Measurements from ENCODE around the gene IL18RAP. TPM values are rescaled to one million over a fixed set of nuclear protein-coding genes. Genes with fewer than 3 reads are reported as not detected.

IL18RAP gene
- total RNA-seq, 1 experiment from 2014 or later, result not detected

GRCh38 chr2:102460467-102460866, 37.5 kb downstream of the IL18RAP start:
- CTCF ChIA-PET, result interaction anchor here (0.6 to 3.0 kb wide), 10 partner anchors 12 to 579 kb away, joined by 3 to 26 read pairs (median 4); partner anchors contain the start of gene SLC9A4
- POLR2A ChIA-PET, result interaction anchor here (0.7 to 0.8 kb wide), 2 partner anchors 20 to 32 kb away, joined by 3 to 4 read pairs; no protein-coding TSS in a partner anchor
- no peaks in the 10 kb centered on the region for H3K4me1 Mint-ChIP-seq (ENCODE audit: insufficient read depth, unreplicated experiment)
- no TSS peak for BruUV-seq (replicated peaks)
- no peak overlapping the region for H3K27ac Mint-ChIP-seq (ENCODE audit: low read depth, unreplicated experiment)
- no peak overlapping the region for H3K4me3 Mint-ChIP-seq (ENCODE audit: unreplicated experiment)
- peak; percentile 10 for DNase-seq (ENCODE audit: unreplicated experiment)
- no peaks in the 10 kb centered on the region for H3K36me3 Mint-ChIP-seq (ENCODE audit: insufficient read depth, unreplicated experiment)
- intact Hi-C loops (cut with micrococcal nuclease), result no loop called here
- peaks cover 7% of the 10 kb centered on the region for H3K9me3 Mint-ChIP-seq (ENCODE audit: unreplicated experiment)
- H3K27me3 Mint-ChIP-seq (ENCODE audit: insufficient read depth, unreplicated experiment), result peaks cover 54% of the 10 kb centered on the region
- no peak for TF ChIP-seq CTCF (IDR thresholded peaks at IDR 0.05; ENCODE audit: unreplicated experiment)

- Mint-ChIP-seq H3K36me3 (ENCODE audit: insufficient read depth, unreplicated experiment) (no peaks in the 10 kb centered on the region), H3K27ac (ENCODE audit: low read depth, unreplicated experiment) (no peak overlapping the region), H3K4me1 (ENCODE audit: insufficient read depth, unreplicated experiment) (no peaks in the 10 kb centered on the region), H3K4me3 (ENCODE audit: unreplicated experiment) (no peak overlapping the region), H3K27me3 (ENCODE audit: insufficient read depth, unreplicated experiment) (peaks cover 54% of the 10 kb centered on the region), H3K9me3 (ENCODE audit: unreplicated experiment) (no peaks in the 10 kb centered on the region)
- no peak for TF ChIP-seq CTCF (IDR thresholded peaks at IDR 0.05; ENCODE audit: unreplicated experiment)
- ChIA-PET CTCF (interaction anchor here (0.6 to 3.0 kb wide), 6 partner anchors 11 to 155 kb away, joined by 3 to 26 read pairs (median 6); partner anchors contain the start of gene SLC9A4), POLR2A (interaction anchor here (0.8 kb wide), 1 partner anchor 19 kb away, joined by 3 read pairs; no protein-coding TSS in a partner anchor)
- intact Hi-C loops (cut with micrococcal nuclease), result no loop called here
- no peak for DNase-seq (ENCODE audit: unreplicated experiment)
- BruUV-seq (replicated peaks), result no TSS peak
These were observed 38.2 kb downstream of the IL18RAP start for GRCh38 chr2:102461188-102461587.

- H3K4me3 Mint-ChIP-seq (ENCODE audit: unreplicated experiment), result no peak overlapping the region
- H3K4me1 Mint-ChIP-seq (ENCODE audit: insufficient read depth, unreplicated experiment), result no peaks in the 10 kb centered on the region
- H3K36me3 Mint-ChIP-seq (ENCODE audit: insufficient read depth, unreplicated experiment), result no peaks in the 10 kb centered on the region
- ChIA-PET CTCF (interaction anchor here (0.6 to 16.8 kb wide), 4 partner anchors 10 to 151 kb away, joined by 5 to 291 read pairs (median 6); partner anchors contain the start of gene SLC9A4), POLR2A (interaction anchor here (1.3 kb wide), 1 partner anchor 10 kb away, joined by 3 read pairs; the partner anchor contains the start of gene SLC9A4)
- H3K9me3 Mint-ChIP-seq (ENCODE audit: unreplicated experiment), result no peaks in the 10 kb centered on the region
- intact Hi-C loops (cut with micrococcal nuclease), result no loop called here
- H3K27ac Mint-ChIP-seq (ENCODE audit: low read depth, unreplicated experiment), result no peak overlapping the region
- H3K27me3 Mint-ChIP-seq (ENCODE audit: insufficient read depth, unreplicated experiment), result peaks cover 49% of the 10 kb centered on the region
- DNase-seq (ENCODE audit: unreplicated experiment), result no peak
- no peak for TF ChIP-seq CTCF (IDR thresholded peaks at IDR 0.05; ENCODE audit: unreplicated experiment)
- no TSS peak for BruUV-seq (replicated peaks)
These were observed 40.2 kb downstream of the IL18RAP start for GRCh38 chr2:102463160-102463559.

GRCh38 chr2:102470168-102470567, 47.2 kb downstream of the IL18RAP start:
- ChIA-PET POLR2A (no interaction called here), CTCF (interaction anchor here (0.7 to 16.8 kb wide), 3 partner anchors 144 to 336 kb away, joined by 4 to 291 read pairs (median 113); no protein-coding TSS in a partner anchor)
- DNase-seq (ENCODE audit: unreplicated experiment), result no peak
- H3K4me1 Mint-ChIP-seq (ENCODE audit: insufficient read depth, unreplicated experiment), result no peaks in the 10 kb centered on the region
- H3K4me3 Mint-ChIP-seq (ENCODE audit: unreplicated experiment), result no peak overlapping the region
- no TSS peak for BruUV-seq (replicated peaks)
- intact Hi-C loops (cut with micrococcal nuclease), result loop anchor here (5.0 kb wide), 1 partner anchor 337 kb away; no protein-coding TSS in a partner anchor
- TF ChIP-seq CTCF (IDR thresholded peaks at IDR 0.05; ENCODE audit: unreplicated experiment), result no peak
- H3K27ac Mint-ChIP-seq (ENCODE audit: low read depth, unreplicated experiment), result no peak overlapping the region
- H3K27me3 Mint-ChIP-seq (ENCODE audit: insufficient read depth, unreplicated experiment), result no peaks in the 10 kb centered on the region
- H3K9me3 Mint-ChIP-seq (ENCODE audit: unreplicated experiment), result peaks cover 9% of the 10 kb centered on the region
- no peaks in the 10 kb centered on the region for H3K36me3 Mint-ChIP-seq (ENCODE audit: insufficient read depth, unreplicated experiment)

Data from MCF 10A (cell line).